ENCODE results near the gene MCF2L. TPM values are rescaled to one million over a fixed set of nuclear protein-coding genes. Genes with fewer than 3 reads are reported as not detected.

MCF2L gene
- total RNA-seq, 4 donors from 2014 or later: 62.1 to 186 (median 91.3) TPM

GRCh38 chr13:113042456-113042855 is 73.4 kb downstream of the MCF2L start:
- TF ChIP-seq CTCF (IDR thresholded peaks at IDR 0.05) (no peak), POLR2A (IDR thresholded peaks at IDR 0.05) (no peak), EP300 (IDR thresholded peaks at IDR 0.05; ENCODE audit: low read depth) (no peak), POLR2AphosphoS5 (IDR thresholded peaks at IDR 0.05) (no peak)
- Histone ChIP-seq H3K27ac (no peak overlapping the region), H3K36me3 (no peaks in the 10 kb centered on the region), H3K9me3 (no peaks in the 10 kb centered on the region), H3K27me3 (no peaks in the 10 kb centered on the region), H3K4me1 (no peaks in the 10 kb centered on the region), H3K4me3 (no peak overlapping the region)
- WGBS, 2 donors (ENCODE audit: low coverage in 1 of 2): 77 to 95% methylated on average over 4 to 20 of the region's 20 CpGs
- DNase-seq: no peak
- in situ Hi-C loops (cut with MboI; ENCODE audit: low pct_ligation_motif_present in 1 of 4, low pct_unique_long_range_greater_than_20kb in 1 of 4, low sequenced_read_pairs in 3 of 4) (no loop called here), intact Hi-C loops (cut with DNase I; ENCODE audit: low total_unique reads) (no loop called here)

DNA sequence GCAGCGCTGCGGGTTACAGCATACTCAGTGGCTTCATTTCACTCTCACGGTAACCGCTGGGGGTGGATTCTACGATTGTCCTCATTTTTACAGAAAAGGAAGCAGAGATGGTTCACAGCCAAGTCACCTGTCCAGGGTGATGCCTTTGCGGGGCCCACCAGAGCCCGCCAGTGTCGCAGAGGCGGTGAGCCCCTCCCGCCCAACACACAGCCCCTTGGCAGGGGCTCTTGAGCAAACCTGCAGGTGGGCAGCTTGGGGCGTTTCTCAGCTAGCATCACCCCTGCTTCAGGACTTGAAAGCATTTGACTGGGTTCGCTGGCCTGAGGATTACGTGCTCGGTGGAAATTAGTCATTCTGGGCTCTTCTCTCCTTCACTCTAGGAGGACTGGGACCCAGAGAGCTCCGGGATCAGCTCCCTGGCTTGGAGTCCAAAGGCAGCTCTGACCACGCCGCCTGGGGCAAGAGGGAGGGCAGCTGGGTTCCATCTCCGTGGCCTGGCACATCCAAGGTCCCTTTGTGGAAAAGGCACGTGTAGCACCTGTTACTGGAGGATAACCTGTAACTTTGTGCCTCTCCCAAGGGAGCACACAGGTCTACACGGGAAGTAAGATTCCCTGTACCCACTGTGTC is 74.1 kb downstream of the MCF2L start:
- H3K4me1 ChIP-seq: no peaks in the 10 kb centered on the region
- in situ Hi-C loops (cut with MboI; ENCODE audit: low pct_ligation_motif_present in 1 of 4, low pct_unique_long_range_greater_than_20kb in 1 of 4, low sequenced_read_pairs in 3 of 4) (no loop called here), intact Hi-C loops (cut with DNase I; ENCODE audit: low total_unique reads) (no loop called here)
- H3K4me3 ChIP-seq: no peak overlapping the region
- H3K27ac ChIP-seq: no peak overlapping the region
- H3K27me3 ChIP-seq: no peaks in the 10 kb centered on the region
- H3K9me3 ChIP-seq: no peaks in the 10 kb centered on the region
- WGBS, 2 donors (ENCODE audit: low coverage in 1 of 2): 90% methylated on average over 20 of the region's 20 CpGs; no CpG with 5 or more reads in 1 of the 2 donors
- no peaks in the 10 kb centered on the region for H3K36me3 ChIP-seq
- TF ChIP-seq EP300 (IDR thresholded peaks at IDR 0.05; ENCODE audit: low read depth) (no peak), POLR2A (IDR thresholded peaks at IDR 0.05) (no peak), POLR2AphosphoS5 (IDR thresholded peaks at IDR 0.05) (no peak), CTCF (IDR thresholded peaks at IDR 0.05) (no peak)
- no peak for DNase-seq

DNA sequence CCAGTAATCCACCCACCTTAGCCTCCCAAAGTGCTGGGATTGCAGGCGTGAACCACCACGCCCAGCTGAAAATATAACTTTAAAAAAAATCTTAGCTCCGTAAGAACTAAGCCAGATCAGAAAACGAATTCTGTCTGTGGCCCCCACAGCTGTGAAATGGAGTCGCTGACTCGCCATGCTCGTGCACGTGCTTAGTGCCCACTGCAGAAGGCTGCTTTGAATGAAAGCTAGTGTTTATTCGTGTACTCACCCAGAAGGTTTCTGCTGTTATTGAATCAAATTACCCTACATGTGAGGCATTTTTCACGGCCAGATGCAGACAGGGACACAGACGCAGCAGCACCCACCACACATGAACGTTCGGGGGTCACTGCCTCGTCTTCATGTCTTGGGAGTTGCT is 74.9 kb downstream of the MCF2L start:
- in situ Hi-C loops (cut with MboI; ENCODE audit: low pct_ligation_motif_present in 1 of 4, low pct_unique_long_range_greater_than_20kb in 1 of 4, low sequenced_read_pairs in 3 of 4) (no loop called here), intact Hi-C loops (cut with DNase I; ENCODE audit: low total_unique reads) (no loop called here)
- Histone ChIP-seq H3K4me1 (no peaks in the 10 kb centered on the region), H3K9me3 (no peaks in the 10 kb centered on the region), H3K27me3 (no peaks in the 10 kb centered on the region), H3K36me3 (no peaks in the 10 kb centered on the region), H3K4me3 (no peak overlapping the region), H3K27ac (no peak overlapping the region)
- TF ChIP-seq CTCF (IDR thresholded peaks at IDR 0.05): no peak
- no peak for TF ChIP-seq EP300 (IDR thresholded peaks at IDR 0.05; ENCODE audit: low read depth)
- no peak for TF ChIP-seq POLR2AphosphoS5 (IDR thresholded peaks at IDR 0.05)
- no peak for TF ChIP-seq POLR2A (IDR thresholded peaks at IDR 0.05)
- 76 to 80% methylated on average over 11 to 14 of the region's 14 CpGs for WGBS, 2 donors (ENCODE audit: low coverage in 1 of 2)
- DNase-seq: no peak

GRCh38 chr13:113044391-113045114 is 75.5 kb downstream of the MCF2L start:
- no peaks in the 10 kb centered on the region for H3K36me3 ChIP-seq
- no peaks in the 10 kb centered on the region for H3K9me3 ChIP-seq
- in situ Hi-C loops (cut with MboI; ENCODE audit: low pct_ligation_motif_present in 1 of 4, low pct_unique_long_range_greater_than_20kb in 1 of 4, low sequenced_read_pairs in 3 of 4): no loop called here
- intact Hi-C loops (cut with DNase I; ENCODE audit: low total_unique reads): no loop called here
- no peaks in the 10 kb centered on the region for H3K4me1 ChIP-seq
- WGBS, 2 donors (ENCODE audit: low coverage in 1 of 2): 81 to 93% methylated on average over 3 to 27 of the region's 27 CpGs
- H3K4me3 ChIP-seq: no peak overlapping the region
- no peak for TF ChIP-seq CTCF (IDR thresholded peaks at IDR 0.05)
- TF ChIP-seq POLR2A (IDR thresholded peaks at IDR 0.05): no peak
- TF ChIP-seq EP300 (IDR thresholded peaks at IDR 0.05; ENCODE audit: low read depth): no peak
- TF ChIP-seq POLR2AphosphoS5 (IDR thresholded peaks at IDR 0.05): no peak
- H3K27ac ChIP-seq: no peak overlapping the region
- DNase-seq: no peak
- no peaks in the 10 kb centered on the region for H3K27me3 ChIP-seq

Data from transverse colon (tissue), 4 donors.